WTC11 (cell line): ENCODE measurements around the gene ZSCAN10. TPM values are rescaled to one million over a fixed set of nuclear protein-coding genes. Genes with fewer than 3 reads are reported as not detected.

Source experiments
- ATAC-seq: fragments of 200-7000 bp; cut with Tn5 transposase; 2 replicates; pipeline ENCODE4 v1.10.0; 2021; ENCODE audit warnings: mild to moderate bottlenecking, moderate library complexity
- CTCF ChIA-PET: fragments of 300-600 bp; sonication (Branson Sonifier 250); formaldehyde crosslinking; loops from one replicate; lab custom pipeline; 2021; ENCODE audit warnings: antibody characterized with exemption; lab: Charles Lee
- POLR2A ChIA-PET: fragments of 350-600 bp; sonication (Branson Sonifier 250); formaldehyde crosslinking; loops from one replicate; lab custom pipeline; 2021; ENCODE audit warnings: antibody characterized with exemption; lab: Charles Lee
- DNase-seq: peaks from one replicate; pipeline ENCODE4 v3.0.0; 2021; ENCODE audit warnings: low spot score
- H3K27ac Mint-ChIP-seq: 2 replicates; pipeline ENCODE4 v1.8.0; 2021; ENCODE audit warnings: mixed read lengths
- H3K27me3 Mint-ChIP-seq: 2 replicates; pipeline ENCODE4 v1.8.0; 2021; ENCODE audit warnings: low read depth, mild to moderate bottlenecking, moderate library complexity, mixed read lengths
- H3K36me3 Mint-ChIP-seq: 2 replicates; pipeline ENCODE4 v1.8.0; 2021; ENCODE audit warnings: mixed read lengths
- H3K4me1 Mint-ChIP-seq: 2 replicates; pipeline ENCODE4 v1.8.0; 2022; ENCODE audit warnings: mixed read lengths
- H3K4me3 Mint-ChIP-seq: 2 replicates; pipeline ENCODE4 v1.8.0; 2021; ENCODE audit warnings: mild to moderate bottlenecking, moderate library complexity, mixed read lengths
- H3K9me3 Mint-ChIP-seq: 2 replicates; pipeline ENCODE4 v1.8.0; 2021; ENCODE audit warnings: mixed read lengths
- ATF6 ChIP-seq: sonication (generic); formaldehyde crosslinking; IDR thresholded peaks from 2 replicates; pipeline ENCODE4 v1.8.1; 2023; ENCODE audit warnings: mild to moderate bottlenecking, missing genetic modification reagents
- ELF4 ChIP-seq: sonication (generic); formaldehyde crosslinking; IDR thresholded peaks from 2 replicates; pipeline ENCODE4 v1.8.1; 2022; ENCODE audit warnings: low read depth, mild to moderate bottlenecking, moderate library complexity, missing genetic modification reagents
- EMX1 ChIP-seq: fragments of 250-450 bp; sonication (Bioruptor Pico); IDR thresholded peaks from 2 replicates; pipeline ENCODE4 v1.8.0; 2021; ENCODE audit warnings: mild to moderate bottlenecking
- FOXK1 ChIP-seq: sonication (generic); formaldehyde crosslinking; IDR thresholded peaks from 2 replicates; pipeline ENCODE4 v1.8.0; 2022; ENCODE audit warnings: mild to moderate bottlenecking, moderate library complexity, missing genetic modification reagents
- IRF1 ChIP-seq: sonication (generic); formaldehyde crosslinking; IDR thresholded peaks from 2 replicates; pipeline ENCODE4 v1.8.0; 2023; ENCODE audit warnings: missing genetic modification reagents
- JUN ChIP-seq: sonication (generic); formaldehyde crosslinking; IDR thresholded peaks from 2 replicates; pipeline ENCODE4 v1.8.0; 2023; ENCODE audit warnings: mild to moderate bottlenecking, missing genetic modification reagents
- MAX ChIP-seq: sonication (generic); formaldehyde crosslinking; IDR thresholded peaks from 2 replicates; pipeline ENCODE4 v1.8.0; 2022; ENCODE audit warnings: mild to moderate bottlenecking, missing genetic modification reagents
- MXD4 ChIP-seq: fragments of 250-450 bp; sonication (Bioruptor Pico); IDR thresholded peaks from 2 replicates; pipeline ENCODE4 v1.8.0; 2021; ENCODE audit warnings: mild to moderate bottlenecking, moderate library complexity, borderline replicate concordance
- NFE2L1 ChIP-seq: sonication (generic); formaldehyde crosslinking; IDR thresholded peaks from 2 replicates; pipeline ENCODE4 v1.8.1; 2023; ENCODE audit warnings: missing genetic modification reagents
- OVOL2 ChIP-seq: fragments of 250-450 bp; sonication (Bioruptor Pico); IDR thresholded peaks from 2 replicates; pipeline ENCODE4 v1.9.0; 2021; ENCODE audit warnings: mild to moderate bottlenecking, borderline replicate concordance
- PRDM15 ChIP-seq: sonication (generic); formaldehyde crosslinking; IDR thresholded peaks from 2 replicates; pipeline ENCODE4 v1.8.0; 2022; ENCODE audit warnings: missing genetic modification reagents
- SMAD3 ChIP-seq: sonication (generic); formaldehyde crosslinking; IDR thresholded peaks from 2 replicates; pipeline ENCODE4 v1.8.0; 2022; ENCODE audit warnings: missing genetic modification reagents, mild to moderate bottlenecking, borderline replicate concordance
- SOX15 ChIP-seq: fragments of 250-450 bp; sonication (Bioruptor Pico); IDR thresholded peaks from 2 replicates; pipeline ENCODE4 v1.9.0; 2021; ENCODE audit warnings: mild to moderate bottlenecking
- TCF7 ChIP-seq: sonication (generic); formaldehyde crosslinking; IDR thresholded peaks from 2 replicates; pipeline ENCODE4 v1.8.0; 2022; ENCODE audit warnings: mild to moderate bottlenecking, low read depth, missing genetic modification reagents, moderate library complexity
- TEAD4 ChIP-seq: sonication (generic); formaldehyde crosslinking; IDR thresholded peaks from 2 replicates; pipeline ENCODE4 v1.8.0; 2022; ENCODE audit warnings: mild to moderate bottlenecking, missing genetic modification reagents
- USF2 ChIP-seq: sonication (generic); formaldehyde crosslinking; IDR thresholded peaks from 2 replicates; pipeline ENCODE4 v1.8.1; 2023; ENCODE audit warnings: mild to moderate bottlenecking, missing genetic modification reagents, moderate library complexity
- ZMAT4 ChIP-seq: fragments of 250-450 bp; sonication (Bioruptor Pico); IDR thresholded peaks from 2 replicates; pipeline ENCODE4 v1.9.0; 2021; ENCODE audit warnings: mild to moderate bottlenecking
- ZNF263 ChIP-seq: sonication (generic); formaldehyde crosslinking; IDR thresholded peaks from 2 replicates; pipeline ENCODE4 v1.8.1; 2022; ENCODE audit warnings: low read depth, mild to moderate bottlenecking, moderate library complexity, missing genetic modification reagents
- total RNA-seq: library from RNA; stranded (reverse); gene quantifications from 3 replicates; pipeline ENCODE4 v1.2.3, GENCODE V29; 2021
- TF ChIP-seq, protein P1 (sequence below): fragments of 250-450 bp; sonication (Bioruptor Pico); IDR thresholded peaks from 2 replicates; pipeline ENCODE4 v1.9.0; 2021; ENCODE audit warnings: moderate library complexity, mild to moderate bottlenecking, inconsistent platforms, borderline replicate concordance
- TF ChIP-seq, protein P2 (sequence below): sonication (generic); formaldehyde crosslinking; IDR thresholded peaks from 2 replicates; pipeline ENCODE4 v1.8.1; 2022; ENCODE audit warnings: missing genetic modification reagents, borderline replicate concordance

Gene ZSCAN10
- total RNA-seq, 1 experiment from 2014 or later = 263 TPM

DNA sequence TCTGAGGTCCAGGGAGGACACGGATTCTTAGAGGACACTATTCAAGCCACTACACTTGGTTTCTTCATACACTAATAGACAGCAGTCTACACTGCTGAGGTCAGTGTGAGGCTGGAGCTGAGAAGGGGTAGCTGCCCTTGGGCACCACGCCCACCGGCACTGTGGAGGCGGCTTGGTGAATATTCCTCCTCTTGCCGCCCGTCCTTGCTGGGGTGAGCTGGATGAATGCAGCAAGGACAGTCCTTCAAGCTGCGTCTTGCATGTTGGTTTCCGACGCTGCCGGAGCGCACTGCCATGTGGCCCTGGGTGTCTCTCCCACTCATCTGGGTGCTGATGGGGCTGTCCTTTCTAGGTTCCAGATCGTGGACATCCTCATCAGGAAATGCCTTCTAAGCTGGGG, 15.9 kb upstream of the ZSCAN10 start:
- Mint-ChIP-seq H3K4me3 (peak overlapping the region; percentile 49), H3K9me3 (no peaks in the 10 kb centered on the region), H3K4me1 (peaks cover 24% of the 10 kb centered on the region), H3K27me3 (no peaks in the 10 kb centered on the region), H3K36me3 (peaks cover 23% of the 10 kb centered on the region), H3K27ac (peak overlapping the region; percentile 33; the same call in 1 of the 2 replicates)
- ChIA-PET CTCF (interaction anchor here (0.6 to 6.7 kb wide), 19 partner anchors 9 to 132 kb away, joined by 3 to 112 read pairs (median 6); partner anchors contain the start of genes ZNF213 and ZSCAN10), POLR2A (interaction anchor here (0.6 to 1.2 kb wide), 5 partner anchors 15 to 36 kb away, joined by 3 to 6 read pairs (median 4); partner anchors contain the start of genes ZNF213 and ZSCAN10)
- ATAC-seq (no peak), DNase-seq (no peak)
- TF ChIP-seq ELF4 (CRISPR knock-in tag) (no peak), ATF6 (no peak), NFE2L1 (CRISPR knock-in tag) (no peak), ZNF263 (CRISPR knock-in tag) (no peak), SOX15 (CRISPR knock-in tag) (no peak), IRF1 (CRISPR knock-in tag) (no peak), OVOL2 (no peak), MAX (no peak), TEAD4 (no peak), TCF7 (no peak)
- TF ChIP-seq, protein P1, sequence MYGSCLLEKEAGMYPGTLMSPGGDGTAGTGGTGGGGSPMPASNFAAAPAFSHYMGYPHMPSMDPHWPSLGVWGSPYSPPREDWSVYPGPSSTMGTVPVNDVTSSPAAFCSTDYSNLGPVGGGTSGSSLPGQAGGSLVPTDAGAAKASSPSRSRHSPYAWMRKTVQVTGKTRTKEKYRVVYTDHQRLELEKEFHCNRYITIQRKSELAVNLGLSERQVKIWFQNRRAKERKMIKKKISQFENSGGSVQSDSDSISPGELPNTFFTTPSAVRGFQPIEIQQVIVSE (CRISPR knock-in tag) = no peak
- TF ChIP-seq, all 79 proteins: peak for 0

DNA sequence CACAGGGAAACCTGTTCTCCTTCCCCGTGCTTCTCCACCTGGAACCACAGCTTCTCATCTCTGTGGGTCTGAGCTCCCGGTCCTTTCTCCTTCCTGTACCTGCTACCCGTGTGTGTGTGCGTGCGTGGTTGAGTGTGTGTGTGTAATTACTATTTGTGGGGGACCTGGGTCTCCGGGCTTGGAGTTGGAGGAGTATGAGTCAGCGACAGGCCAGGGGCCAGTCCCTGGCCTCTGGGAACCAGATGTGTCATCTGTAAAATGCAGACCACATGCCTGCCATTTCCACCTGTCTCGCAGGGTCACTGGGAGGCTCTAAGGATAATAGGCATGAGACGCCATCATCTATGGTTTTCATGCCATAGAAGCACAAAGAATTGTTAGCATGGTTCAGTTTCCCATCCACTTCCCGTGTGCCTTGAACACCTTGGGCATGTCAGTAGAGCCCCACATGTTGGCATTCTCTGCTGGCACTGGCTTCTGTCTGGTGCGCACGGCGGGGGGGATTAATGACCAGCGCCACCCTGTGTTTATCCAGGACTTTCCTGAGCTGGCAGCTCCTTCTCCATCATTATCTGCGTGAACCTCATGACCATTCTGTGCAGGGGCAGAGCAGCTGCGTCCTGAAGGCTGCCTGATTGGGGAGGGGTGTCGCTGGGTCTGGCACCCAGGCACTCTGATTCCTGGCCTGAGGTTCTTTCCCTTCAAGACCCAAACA, 14.8 kb upstream of the ZSCAN10 start:
- no peak overlapping the region; the same call in 1 of the 2 replicates for H3K27ac Mint-ChIP-seq
- peaks cover 18% of the 10 kb centered on the region for H3K36me3 Mint-ChIP-seq
- peak overlapping the region; percentile 88 for H3K4me3 Mint-ChIP-seq
- no peak for ATAC-seq
- no peak for TF ChIP-seq PRDM15 (CRISPR knock-in tag)
- no peak for TF ChIP-seq EMX1
- TF ChIP-seq MXD4 = no peak
- TF ChIP-seq, protein P2, sequence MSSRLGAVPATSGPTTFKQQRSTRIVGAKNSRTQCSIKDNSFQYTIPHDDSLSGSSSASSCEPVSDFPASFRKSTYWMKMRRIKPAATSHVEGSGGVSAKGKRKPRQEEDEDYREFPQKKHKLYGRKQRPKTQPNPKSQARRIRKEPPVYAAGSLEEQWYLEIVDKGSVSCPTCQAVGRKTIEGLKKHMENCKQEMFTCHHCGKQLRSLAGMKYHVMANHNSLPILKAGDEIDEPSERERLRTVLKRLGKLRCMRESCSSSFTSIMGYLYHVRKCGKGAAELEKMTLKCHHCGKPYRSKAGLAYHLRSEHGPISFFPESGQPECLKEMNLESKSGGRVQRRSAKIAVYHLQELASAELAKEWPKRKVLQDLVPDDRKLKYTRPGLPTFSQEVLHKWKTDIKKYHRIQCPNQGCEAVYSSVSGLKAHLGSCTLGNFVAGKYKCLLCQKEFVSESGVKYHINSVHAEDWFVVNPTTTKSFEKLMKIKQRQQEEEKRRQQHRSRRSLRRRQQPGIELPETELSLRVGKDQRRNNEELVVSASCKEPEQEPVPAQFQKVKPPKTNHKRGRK (CRISPR knock-in tag) = no peak
- no peak for TF ChIP-seq FOXK1 (CRISPR knock-in tag)
- TF ChIP-seq SMAD3 (CRISPR knock-in tag) = no peak
- TF ChIP-seq JUN (CRISPR knock-in tag) = no peak
- TF ChIP-seq USF2 (CRISPR knock-in tag) = no peak
- no peak for TF ChIP-seq ELF4 (CRISPR knock-in tag)
- TF ChIP-seq ZMAT4 (CRISPR knock-in tag) = no peak
- no peaks in the 10 kb centered on the region for H3K9me3 Mint-ChIP-seq
- POLR2A ChIA-PET = interaction anchor here (0.6 kb wide), 1 partner anchor 16 kb away, joined by 4 read pairs; no protein-coding TSS in a partner anchor
- CTCF ChIA-PET = interaction anchor here (2.4 to 6.7 kb wide), 5 partner anchors 14 to 86 kb away, joined by 5 to 112 read pairs (median 38); partner anchors contain the start of genes ZNF213 and ZSCAN10
- no peaks in the 10 kb centered on the region for H3K27me3 Mint-ChIP-seq
- peaks cover 26% of the 10 kb centered on the region for H3K4me1 Mint-ChIP-seq
- DNase-seq = no peak
